GM21825 (cell line): Measurements from ENCODE around the gene RAD51B.
"Not testable (repeated sequence)": the region's sequence is repeated elsewhere in the genome, so short reads cannot be mapped to it uniquely, and the experiment has no call there.

Experiments used
- ATAC-seq: cut with Tn5 transposase; IDR thresholded peaks from one replicate; pipeline ENCODE4 v1.9.1; 2021; ENCODE audit warnings: mild to moderate bottlenecking, moderate library complexity; ENCODE audit not compliant: unreplicated experiment

Gene RAD51B

GRCh38 chr14:68062651-68063050 lies 243.1 kb downstream of the RAD51B start:
- no peak for ATAC-seq

GRCh38 chr14:68065322-68065721 lies 245.7 kb downstream of the RAD51B start:
- no peak for ATAC-seq

GRCh38 chr14:68074765-68075381 lies 255.3 kb downstream of the RAD51B start:
- ATAC-seq: no peak

GRCh38 chr14:68075382-68076029 lies 255.9 kb downstream of the RAD51B start:
- ATAC-seq: no peak

GRCh38 chr14:68076451-68076850 lies 256.9 kb downstream of the RAD51B start:
- no peak for ATAC-seq

GRCh38 chr14:68079941-68080697 lies 260.5 kb downstream of the RAD51B start:
- no peak for ATAC-seq

GRCh38 chr14:68081489-68081888 lies 261.9 kb downstream of the RAD51B start:
- no peak for ATAC-seq

- ATAC-seq: no peak
These were observed 263.2 kb downstream of the RAD51B start for GRCh38 chr14:68082698-68083291.

GRCh38 chr14:68084256-68084655 lies 264.7 kb downstream of the RAD51B start:
- ATAC-seq: no peak

GRCh38 chr14:68085742-68086141 lies 266.2 kb downstream of the RAD51B start:
- ATAC-seq: no peak

- no peak for ATAC-seq
These were observed 268.9 kb downstream of the RAD51B start for GRCh38 chr14:68088451-68088854.

- no peak for ATAC-seq
These were observed 269.7 kb downstream of the RAD51B start for GRCh38 chr14:68089146-68089731.

GRCh38 chr14:68094158-68094557 lies 274.6 kb downstream of the RAD51B start:
- ATAC-seq: no peak

GRCh38 chr14:68094752-68095151 lies 275.2 kb downstream of the RAD51B start:
- no peak for ATAC-seq

GRCh38 chr14:68097727-68098126 lies 278.1 kb downstream of the RAD51B start:
- no peak for ATAC-seq

GRCh38 chr14:68098834-68099233 lies 279.3 kb downstream of the RAD51B start:
- ATAC-seq: no peak

GRCh38 chr14:68099495-68100045 lies 280.0 kb downstream of the RAD51B start:
- ATAC-seq: no peak

- not testable (repeated sequence) for ATAC-seq
These were observed 282.2 kb downstream of the RAD51B start for GRCh38 chr14:68101715-68102301.

GRCh38 chr14:68103853-68104252 lies 284.3 kb downstream of the RAD51B start:
- no peak for ATAC-seq

- ATAC-seq: no peak
These were observed 284.9 kb downstream of the RAD51B start for GRCh38 chr14:68104518-68104917.

GRCh38 chr14:68105816-68106215 lies 286.2 kb downstream of the RAD51B start:
- no peak for ATAC-seq
